Caco-2 (cell line): ENCODE data around the gene PNMA5. TPM values are rescaled to one million over a fixed set of nuclear protein-coding genes. Genes with fewer than 3 reads are reported as not detected.

ENCODE experiments used
- BruUV-seq: library from RNA; stranded (reverse); fragments of 400-500 nt; replicated peaks from 2 replicates; lab custom pipeline; 2021; lab: Mats Ljungman, UMichigan
- CTCF ChIA-PET: fragments of 300-600 bp; sonication (Branson Sonifier 250); formaldehyde crosslinking; loops from one replicate; lab custom pipeline; 2022; ENCODE audit warnings: antibody characterized with exemption; lab: Charles Lee
- POLR2A ChIA-PET: fragments of 300-600 bp; sonication (Branson Sonifier 250); formaldehyde crosslinking; loops from one replicate; lab custom pipeline; 2022; ENCODE audit warnings: antibody characterized with exemption; lab: Charles Lee
- DNase-seq, 2 experiments: peaks; one replicate each; pipeline versions ENCODE4 v3.0.0 to v3.0.0-alpha.2; 2020 to 2022
- H3K27me3 ChIP-seq: replicated peaks from 2 replicates; pipeline ENCODE4 v1.6.0; 2011; ENCODE audit warnings: low read length; ENCODE audit not compliant: control insufficient read depth, insufficient read depth
- H3K36me3 ChIP-seq: 2 replicates; pipeline ENCODE4 v1.5.1; 2011; ENCODE audit warnings: low read length; ENCODE audit not compliant: control insufficient read depth, insufficient read depth
- H3K4me1 ChIP-seq: fragments of 250-450 bp; sonication (Bioruptor Pico); 2 replicates; pipeline ENCODE4 v1.5.1; 2020; ENCODE audit warnings: mild to moderate bottlenecking
- H3K4me3 ChIP-seq: 2 replicates; pipeline ENCODE4 v1.5.1; 2011; ENCODE audit warnings: low read depth, mild to moderate bottlenecking, control low read depth, low read length
- H3K9me3 ChIP-seq: fragments of 250-450 bp; sonication (Bioruptor Pico); 2 replicates; pipeline ENCODE4 v1.5.1; 2020; ENCODE audit warnings: mild to moderate bottlenecking, moderate library complexity
- H3K27ac Mint-ChIP-seq: one replicate; pipeline ENCODE4 v1.8.0; 2022; ENCODE audit warnings: mixed read lengths; ENCODE audit not compliant: unreplicated experiment
- H3K27me3 Mint-ChIP-seq: one replicate; pipeline ENCODE4 v1.8.0; 2022; ENCODE audit warnings: mixed read lengths; ENCODE audit not compliant: insufficient read depth, unreplicated experiment
- H3K36me3 Mint-ChIP-seq: one replicate; pipeline ENCODE4 v1.8.0; 2022; ENCODE audit warnings: mild to moderate bottlenecking, mixed read lengths; ENCODE audit not compliant: insufficient read depth, unreplicated experiment
- H3K4me1 Mint-ChIP-seq: one replicate; pipeline ENCODE4 v1.8.0; 2022; ENCODE audit warnings: low read depth, mixed read lengths; ENCODE audit not compliant: unreplicated experiment
- H3K4me3 Mint-ChIP-seq: one replicate; pipeline ENCODE4 v1.8.0; 2022; ENCODE audit warnings: mild to moderate bottlenecking, moderate library complexity, mixed read lengths; ENCODE audit not compliant: unreplicated experiment
- H3K9me3 Mint-ChIP-seq: one replicate; pipeline ENCODE4 v1.8.0; 2022; ENCODE audit warnings: mixed read lengths; ENCODE audit not compliant: unreplicated experiment
- CTCF ChIP-seq, 2 experiments: fragments of 200-600 bp in 1 of 2; IDR thresholded peaks; 1 replicate in 1 of 2; 2 replicates in 1 of 2; pipeline versions ENCODE4 v1.5.1 to v1.8.0; 2011 to 2022; ENCODE audit warnings: antibody characterized with exemption in 1 of 2, control low read depth in 1 of 2, inconsistent platforms in 1 of 2, low read depth in 1 of 2, low read length in 1 of 2, mild to moderate bottlenecking in 1 of 2, moderate library complexity in 1 of 2; ENCODE audit not compliant: insufficient read depth in 1 of 2, severe bottlenecking in 1 of 2, unreplicated experiment in 1 of 2
- intact Hi-C: fragments of 100-400 bp; cut with micrococcal nuclease; formaldehyde crosslinking; loops from one replicate; pipeline ENCODE4 v1.10.0; 2022; ENCODE audit not compliant: unreplicated experiment
- total RNA-seq: library from RNA; stranded (reverse); gene quantifications from 2 replicates; pipeline ENCODE4 v1.2.3, GENCODE V29; 2022

PNMA5 gene
- total RNA-seq, 1 experiment from 2014 or later: not detected

DNA sequence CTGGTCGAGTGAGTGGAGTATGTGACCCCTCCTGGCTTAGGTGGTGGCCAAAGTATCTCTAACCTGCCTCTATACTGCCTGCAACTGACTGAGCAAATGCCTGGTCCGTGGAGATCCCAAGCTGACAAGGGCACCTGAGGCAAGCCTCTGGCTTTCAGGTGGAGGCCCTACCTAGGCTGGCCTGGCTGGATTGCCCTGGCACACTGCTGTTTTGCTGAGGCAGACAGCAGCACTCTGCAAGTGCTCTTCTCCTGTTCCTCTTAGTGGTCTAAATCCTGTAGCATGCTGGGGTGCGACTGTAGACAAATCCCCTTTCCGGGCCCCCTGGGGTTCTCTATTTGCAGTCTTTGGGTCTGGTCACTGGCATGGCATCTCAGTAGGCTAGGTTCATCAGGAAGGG, 44.8 kb downstream of the PNMA5 start:
- intact Hi-C loops: no loop called here
- no peaks in the 10 kb centered on the region for H3K9me3 ChIP-seq
- no peaks in the 10 kb centered on the region for H3K9me3 Mint-ChIP-seq

GRCh38 chrX:152946681-152947080, 47.2 kb downstream of the PNMA5 start:
- no peaks in the 10 kb centered on the region for H3K27me3 ChIP-seq
- no peak overlapping the region for H3K4me3 ChIP-seq
- intact Hi-C loops: no loop called here
- H3K27ac Mint-ChIP-seq: no peak overlapping the region
- H3K36me3 ChIP-seq: no peaks in the 10 kb centered on the region
- DNase-seq: no peak
- no peak for TF ChIP-seq CTCF (IDR thresholded peaks at IDR 0.05; ENCODE audit: insufficient read depth in 1 of 2, low read depth in 1 of 2, low read length in 1 of 2, severe bottlenecking in 1 of 2, unreplicated experiment in 1 of 2)
- H3K4me1 Mint-ChIP-seq: no peaks in the 10 kb centered on the region
- no peak overlapping the region for H3K4me3 Mint-ChIP-seq
- ChIA-PET CTCF (interaction anchor here (0.8 kb wide), 1 partner anchor 12 kb away, joined by 3 read pairs; no protein-coding TSS in a partner anchor), POLR2A (no interaction called here)
- H3K4me1 ChIP-seq: no peaks in the 10 kb centered on the region
- H3K9me3 Mint-ChIP-seq: no peaks in the 10 kb centered on the region
- BruUV-seq: no TSS peak
- H3K27me3 Mint-ChIP-seq: no peaks in the 10 kb centered on the region
- peaks cover 6% of the 10 kb centered on the region for H3K36me3 Mint-ChIP-seq
- no peaks in the 10 kb centered on the region for H3K9me3 ChIP-seq

More for the DNA sequence above, 44.8 kb downstream of the PNMA5 start:
- Mint-ChIP-seq H3K36me3 (peaks cover 6% of the 10 kb centered on the region), H3K4me3 (no peak overlapping the region), H3K27ac (no peak overlapping the region), H3K4me1 (no peaks in the 10 kb centered on the region), H3K27me3 (no peaks in the 10 kb centered on the region)
- Histone ChIP-seq H3K4me1 (no peaks in the 10 kb centered on the region), H3K27me3 (no peaks in the 10 kb centered on the region), H3K36me3 (no peaks in the 10 kb centered on the region), H3K4me3 (no peak overlapping the region)
- POLR2A ChIA-PET: no interaction called here
- BruUV-seq: no TSS peak
- TF ChIP-seq CTCF (IDR thresholded peaks at IDR 0.05; ENCODE audit: insufficient read depth in 1 of 2, low read depth in 1 of 2, low read length in 1 of 2, severe bottlenecking in 1 of 2, unreplicated experiment in 1 of 2): no peak
- CTCF ChIA-PET: no interaction called here
- DNase-seq: no peak

- intact Hi-C loops: no loop called here
- H3K9me3 Mint-ChIP-seq: no peaks in the 10 kb centered on the region
- Histone ChIP-seq H3K36me3 (no peaks in the 10 kb centered on the region), H3K9me3 (no peaks in the 10 kb centered on the region), H3K4me1 (no peaks in the 10 kb centered on the region), H3K4me3 (no peak overlapping the region), H3K27me3 (no peaks in the 10 kb centered on the region)
- ChIA-PET POLR2A (no interaction called here), CTCF (no interaction called here)
- peaks cover 6% of the 10 kb centered on the region for H3K36me3 Mint-ChIP-seq
- BruUV-seq: no TSS peak
- H3K4me3 Mint-ChIP-seq: no peak overlapping the region
- no peaks in the 10 kb centered on the region for H3K27me3 Mint-ChIP-seq
- no peaks in the 10 kb centered on the region for H3K4me1 Mint-ChIP-seq
- no peak for DNase-seq
- no peak for TF ChIP-seq CTCF (IDR thresholded peaks at IDR 0.05; ENCODE audit: insufficient read depth in 1 of 2, low read depth in 1 of 2, low read length in 1 of 2, severe bottlenecking in 1 of 2, unreplicated experiment in 1 of 2)
- no peak overlapping the region for H3K27ac Mint-ChIP-seq
These were observed 48.6 kb downstream of the PNMA5 start for GRCh38 chrX:152945021-152945979.
